SU-DHL-6 (cell line): ENCODE measurements around the gene ADAMTS17.

Experiments used
- H2AFZ ChIP-seq: fragments of 200-600 bp; sonication (generic); 2 replicates; pipeline ENCODE4 v1.6.1; 2014; ENCODE audit warnings: low read depth, mild to moderate bottlenecking, moderate library complexity, mixed read lengths, antibody characterized with exemption, low read length; ENCODE audit not compliant: severe bottlenecking
- H3F3A ChIP-seq: fragments of 200-600 bp; shearing (Covaris generic); 2 replicates; pipeline ENCODE4 v1.6.0; 2016; ENCODE audit warnings: antibody characterized with exemption, mild to moderate bottlenecking; ENCODE audit not compliant: insufficient read depth
- H3K27ac ChIP-seq: fragments of 200-600 bp; sonication (generic); 2 replicates; pipeline ENCODE4 v1.5.1; 2016; ENCODE audit warnings: low read depth, mild to moderate bottlenecking, low read length, moderate library complexity, mixed read lengths
- H3K27me3 ChIP-seq: fragments of 200-600 bp; sonication (generic), shearing (Covaris generic); 2 replicates; pipeline ENCODE4 v1.6.0; 2014; ENCODE audit warnings: mild to moderate bottlenecking, low read length
- H3K36me3 ChIP-seq: fragments of 200-600 bp; sonication (generic); 2 replicates; pipeline ENCODE4 v1.6.1; 2014; ENCODE audit warnings: mild to moderate bottlenecking, low read length, mixed read lengths
- H3K4me2 ChIP-seq: fragments of 300-600, 200-600 bp; shearing (Covaris generic), sonication (generic); 2 replicates; pipeline ENCODE4 v1.6.0; 2014; ENCODE audit warnings: low read length, low read depth, mild to moderate bottlenecking; ENCODE audit not compliant: poor library complexity, severe bottlenecking
- H3K4me3 ChIP-seq: fragments of 200-600 bp; sonication (generic); 2 replicates; pipeline ENCODE4 v1.5.1; 2014; ENCODE audit warnings: antibody characterized with exemption, low read length, mild to moderate bottlenecking, mixed read lengths; ENCODE audit not compliant: insufficient read depth, poor library complexity, severe bottlenecking
- H3K79me2 ChIP-seq: fragments of 200-600 bp; sonication (generic); 2 replicates; pipeline ENCODE4 v1.6.1; 2014; ENCODE audit warnings: mild to moderate bottlenecking, low read length, moderate library complexity; ENCODE audit not compliant: insufficient read depth
- H3K9ac ChIP-seq: fragments of 200-600 bp; sonication (generic); 2 replicates; pipeline ENCODE4 v1.7.0; 2014; ENCODE audit warnings: mild to moderate bottlenecking, low read length
- H3K9me2 ChIP-seq: fragments of 200-600 bp; sonication (generic); replicated peaks from 2 replicates; pipeline ENCODE4 v1.6.1; 2014; ENCODE audit warnings: low read length; ENCODE audit not compliant: insufficient read depth
- H3K9me3 ChIP-seq: fragments of 200-600 bp; sonication (generic); 2 replicates; pipeline ENCODE4 v1.6.1; 2014; ENCODE audit warnings: low read length, mixed read lengths; ENCODE audit not compliant: insufficient read depth
- H4K20me1 ChIP-seq: fragments of 200-600 bp; sonication (generic); 2 replicates; pipeline ENCODE4 v1.6.1; 2014; ENCODE audit warnings: low read depth, mild to moderate bottlenecking, antibody characterized with exemption, low read length, moderate library complexity, mixed read lengths
- EZH2phosphoT487 ChIP-seq: fragments of 200-600 bp; sonication (generic), shearing (Covaris generic); conservative IDR thresholded peaks from 2 replicates; pipeline ENCODE4 v1.6.1; 2018; ENCODE audit warnings: mild to moderate bottlenecking, antibody characterized with exemption, low read length, moderate library complexity, mixed read lengths
- TF ChIP-seq, protein P1 (sequence below): fragments of 200-600 bp; sonication (generic); IDR thresholded peaks from one replicate; pipeline ENCODE4 v1.5.1; 2017; ENCODE audit warnings: antibody characterized with exemption, mild to moderate bottlenecking, low read length, moderate library complexity; ENCODE audit not compliant: insufficient read depth, poor library complexity, severe bottlenecking

The ADAMTS17 gene, protein sequence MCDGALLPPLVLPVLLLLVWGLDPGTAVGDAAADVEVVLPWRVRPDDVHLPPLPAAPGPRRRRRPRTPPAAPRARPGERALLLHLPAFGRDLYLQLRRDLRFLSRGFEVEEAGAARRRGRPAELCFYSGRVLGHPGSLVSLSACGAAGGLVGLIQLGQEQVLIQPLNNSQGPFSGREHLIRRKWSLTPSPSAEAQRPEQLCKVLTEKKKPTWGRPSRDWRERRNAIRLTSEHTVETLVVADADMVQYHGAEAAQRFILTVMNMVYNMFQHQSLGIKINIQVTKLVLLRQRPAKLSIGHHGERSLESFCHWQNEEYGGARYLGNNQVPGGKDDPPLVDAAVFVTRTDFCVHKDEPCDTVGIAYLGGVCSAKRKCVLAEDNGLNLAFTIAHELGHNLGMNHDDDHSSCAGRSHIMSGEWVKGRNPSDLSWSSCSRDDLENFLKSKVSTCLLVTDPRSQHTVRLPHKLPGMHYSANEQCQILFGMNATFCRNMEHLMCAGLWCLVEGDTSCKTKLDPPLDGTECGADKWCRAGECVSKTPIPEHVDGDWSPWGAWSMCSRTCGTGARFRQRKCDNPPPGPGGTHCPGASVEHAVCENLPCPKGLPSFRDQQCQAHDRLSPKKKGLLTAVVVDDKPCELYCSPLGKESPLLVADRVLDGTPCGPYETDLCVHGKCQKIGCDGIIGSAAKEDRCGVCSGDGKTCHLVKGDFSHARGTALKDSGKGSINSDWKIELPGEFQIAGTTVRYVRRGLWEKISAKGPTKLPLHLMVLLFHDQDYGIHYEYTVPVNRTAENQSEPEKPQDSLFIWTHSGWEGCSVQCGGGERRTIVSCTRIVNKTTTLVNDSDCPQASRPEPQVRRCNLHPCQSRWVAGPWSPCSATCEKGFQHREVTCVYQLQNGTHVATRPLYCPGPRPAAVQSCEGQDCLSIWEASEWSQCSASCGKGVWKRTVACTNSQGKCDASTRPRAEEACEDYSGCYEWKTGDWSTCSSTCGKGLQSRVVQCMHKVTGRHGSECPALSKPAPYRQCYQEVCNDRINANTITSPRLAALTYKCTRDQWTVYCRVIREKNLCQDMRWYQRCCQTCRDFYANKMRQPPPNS

GRCh38 chr15:100341750-100342560, at the start of gene ADAMTS17:
Gene ADAMTS17 (minus strand): TSS chr15:100341975. CDS start chr15:100341899, 76 bp downstream.
- Histone ChIP-seq H2AFZ (no peak within 1 kb of the TSS), H3K4me2 (no peak within 1 kb of the TSS)

GRCh38 chr15:100385300-100386050, 43.7 kb upstream of the ADAMTS17 start:
- no peak for TF ChIP-seq EZH2phosphoT487
- TF ChIP-seq, protein P1, sequence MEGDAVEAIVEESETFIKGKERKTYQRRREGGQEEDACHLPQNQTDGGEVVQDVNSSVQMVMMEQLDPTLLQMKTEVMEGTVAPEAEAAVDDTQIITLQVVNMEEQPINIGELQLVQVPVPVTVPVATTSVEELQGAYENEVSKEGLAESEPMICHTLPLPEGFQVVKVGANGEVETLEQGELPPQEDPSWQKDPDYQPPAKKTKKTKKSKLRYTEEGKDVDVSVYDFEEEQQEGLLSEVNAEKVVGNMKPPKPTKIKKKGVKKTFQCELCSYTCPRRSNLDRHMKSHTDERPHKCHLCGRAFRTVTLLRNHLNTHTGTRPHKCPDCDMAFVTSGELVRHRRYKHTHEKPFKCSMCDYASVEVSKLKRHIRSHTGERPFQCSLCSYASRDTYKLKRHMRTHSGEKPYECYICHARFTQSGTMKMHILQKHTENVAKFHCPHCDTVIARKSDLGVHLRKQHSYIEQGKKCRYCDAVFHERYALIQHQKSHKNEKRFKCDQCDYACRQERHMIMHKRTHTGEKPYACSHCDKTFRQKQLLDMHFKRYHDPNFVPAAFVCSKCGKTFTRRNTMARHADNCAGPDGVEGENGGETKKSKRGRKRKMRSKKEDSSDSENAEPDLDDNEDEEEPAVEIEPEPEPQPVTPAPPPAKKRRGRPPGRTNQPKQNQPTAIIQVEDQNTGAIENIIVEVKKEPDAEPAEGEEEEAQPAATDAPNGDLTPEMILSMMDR: no peak
- no peaks in the 10 kb centered on the region; the same call in 1 of the 2 replicates for H3K9me3 ChIP-seq
- no peak overlapping the region for H2AFZ ChIP-seq
- no peaks in the 10 kb centered on the region for H4K20me1 ChIP-seq
- no peak overlapping the region for H3K4me3 ChIP-seq
- H3K9me2 ChIP-seq: no peaks in the 10 kb centered on the region
- no peaks in the 10 kb centered on the region; the same call in 1 of the 2 replicates for H3K27me3 ChIP-seq
- no peaks in the 10 kb centered on the region for H3F3A ChIP-seq
- no peak overlapping the region for H3K9ac ChIP-seq
- H3K4me2 ChIP-seq: no peak overlapping the region
- no peaks in the 10 kb centered on the region; the same call in 1 of the 2 replicates for H3K36me3 ChIP-seq
- no peak overlapping the region for H3K27ac ChIP-seq
- no peaks in the 10 kb centered on the region for H3K79me2 ChIP-seq

More at GRCh38 chr15:100341750-100342560, at the start of gene ADAMTS17:
- no peaks in the 10 kb centered on the region for H3K36me3 ChIP-seq
- H3K9ac ChIP-seq: no peak within 1 kb of the TSS
- H3K79me2 ChIP-seq: no peaks in the 10 kb centered on the region
- no peaks in the 10 kb centered on the region for H3K9me2 ChIP-seq
- no peak within 1 kb of the TSS for H3K27ac ChIP-seq
- H3K27me3 ChIP-seq: no peaks in the 10 kb centered on the region
- no peaks in the 10 kb centered on the region for H4K20me1 ChIP-seq
- H3F3A ChIP-seq: no peaks in the 10 kb centered on the region
- no peak within 1 kb of the TSS for H3K4me3 ChIP-seq
- no peaks in the 10 kb centered on the region for H3K9me3 ChIP-seq
- TF ChIP-seq EZH2phosphoT487: no peak
- TF ChIP-seq, protein P1: no peak

DNA sequence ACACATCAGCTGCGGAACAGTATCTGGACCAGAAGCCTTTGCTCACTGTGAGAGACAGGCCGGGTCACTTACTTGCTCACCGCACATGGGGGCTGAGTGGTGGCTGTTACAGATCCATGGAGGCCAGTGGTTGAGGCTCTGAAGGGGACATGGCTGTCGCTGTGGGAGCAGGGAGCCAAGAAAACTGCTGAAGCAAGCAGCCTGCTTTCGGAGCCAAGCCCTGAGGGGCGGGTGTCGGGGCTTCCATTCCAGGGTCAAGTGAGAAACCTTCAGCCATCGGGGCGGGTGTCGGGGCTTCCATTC, 42.3 kb upstream of the ADAMTS17 start:
- Histone ChIP-seq H3K4me2 (no peak overlapping the region), H3K9me2 (no peaks in the 10 kb centered on the region), H3K9me3 (no peaks in the 10 kb centered on the region; the same call in 1 of the 2 replicates), H3F3A (no peaks in the 10 kb centered on the region), H4K20me1 (no peaks in the 10 kb centered on the region), H2AFZ (no peak overlapping the region), H3K27me3 (no peaks in the 10 kb centered on the region; the same call in 1 of the 2 replicates), H3K79me2 (no peaks in the 10 kb centered on the region), H3K27ac (no peak overlapping the region), H3K36me3 (no peaks in the 10 kb centered on the region; the same call in 1 of the 2 replicates), H3K4me3 (no peak overlapping the region), H3K9ac (no peak overlapping the region)
- no peak for TF ChIP-seq EZH2phosphoT487
- TF ChIP-seq, protein P1: no peak
